Measurements from ENCODE around the gene GGT5.
"Not testable (repeated sequence)": the region's sequence is repeated elsewhere in the genome, so short reads cannot be mapped to it uniquely, and the experiment has no call there.

GGT5 gene

DNA sequence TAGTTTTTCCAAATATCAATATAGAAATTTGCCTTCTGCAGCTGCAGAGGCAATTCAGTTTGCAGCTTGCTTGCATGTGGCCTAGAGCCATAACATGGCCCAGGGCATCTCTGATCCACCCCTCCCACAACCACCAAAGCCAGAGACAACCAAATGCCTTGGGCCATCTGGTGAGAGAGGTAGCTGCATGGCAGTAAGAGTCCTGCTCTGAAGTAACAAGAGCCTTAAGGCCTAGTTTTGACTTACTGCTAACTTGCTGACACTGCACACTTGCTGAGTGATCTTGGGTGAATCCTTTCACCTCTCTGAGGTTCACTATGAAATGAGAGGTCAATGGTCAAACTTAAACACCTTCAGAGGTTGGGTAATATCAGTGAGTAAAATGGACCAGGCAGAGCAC, 20.9 kb upstream of the GGT5 start:
- Histone ChIP-seq H3K27ac (ENCODE audit: low read length) (no peak overlapping the region), H3F3A (ENCODE audit: insufficient read depth, low read length) (no peaks in the 10 kb centered on the region; the same call in 1 of the 2 replicates), H3K27me3 (replicated peaks; ENCODE audit: insufficient read depth, low read length) (no peaks in the 10 kb centered on the region), H3K4me2 (ENCODE audit: low read depth, low read length) (no peak overlapping the region), H3K4me3 (ENCODE audit: low read length) (no peak overlapping the region), H3K4me1 (ENCODE audit: low read length) (0 out of 2 replicates have a peak, but pooled peaks cover 5% of the 10 kb centered on the region), H3K9me3 (replicated peaks; ENCODE audit: insufficient read depth, low read length) (no peaks in the 10 kb centered on the region), H4K20me1 (ENCODE audit: insufficient read depth, low read length) (no peaks in the 10 kb centered on the region), H3K9ac (ENCODE audit: low read length) (no peak overlapping the region), H3K79me2 (ENCODE audit: low read length) (no peaks in the 10 kb centered on the region), H3K9me2 (replicated peaks; ENCODE audit: insufficient read depth, low read length) (no peaks in the 10 kb centered on the region), H3K36me3 (replicated peaks; ENCODE audit: insufficient read depth, low read length) (no peaks in the 10 kb centered on the region), H2AFZ (ENCODE audit: low read length) (no peak overlapping the region)
- TF ChIP-seq, protein P1, sequence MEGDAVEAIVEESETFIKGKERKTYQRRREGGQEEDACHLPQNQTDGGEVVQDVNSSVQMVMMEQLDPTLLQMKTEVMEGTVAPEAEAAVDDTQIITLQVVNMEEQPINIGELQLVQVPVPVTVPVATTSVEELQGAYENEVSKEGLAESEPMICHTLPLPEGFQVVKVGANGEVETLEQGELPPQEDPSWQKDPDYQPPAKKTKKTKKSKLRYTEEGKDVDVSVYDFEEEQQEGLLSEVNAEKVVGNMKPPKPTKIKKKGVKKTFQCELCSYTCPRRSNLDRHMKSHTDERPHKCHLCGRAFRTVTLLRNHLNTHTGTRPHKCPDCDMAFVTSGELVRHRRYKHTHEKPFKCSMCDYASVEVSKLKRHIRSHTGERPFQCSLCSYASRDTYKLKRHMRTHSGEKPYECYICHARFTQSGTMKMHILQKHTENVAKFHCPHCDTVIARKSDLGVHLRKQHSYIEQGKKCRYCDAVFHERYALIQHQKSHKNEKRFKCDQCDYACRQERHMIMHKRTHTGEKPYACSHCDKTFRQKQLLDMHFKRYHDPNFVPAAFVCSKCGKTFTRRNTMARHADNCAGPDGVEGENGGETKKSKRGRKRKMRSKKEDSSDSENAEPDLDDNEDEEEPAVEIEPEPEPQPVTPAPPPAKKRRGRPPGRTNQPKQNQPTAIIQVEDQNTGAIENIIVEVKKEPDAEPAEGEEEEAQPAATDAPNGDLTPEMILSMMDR (IDR thresholded peaks at IDR 0.05; ENCODE audit: low read length), result no peak
- TF ChIP-seq EZH2 (optimal IDR thresholded peaks at IDR 0.05; ENCODE audit: low read depth, low read length) (no peak), EZH2phosphoT487 (IDR thresholded peaks at IDR 0.05; ENCODE audit: low read length) (no peak)
- peak; percentile 78 for DNase-seq

GRCh38 chr22:24264329-24264896, 19.5 kb upstream of the GGT5 start:
- not testable (repeated sequence) for H3K4me1 ChIP-seq (ENCODE audit: low read length); H3K4me3 ChIP-seq (ENCODE audit: low read length); H3K27me3 ChIP-seq (replicated peaks; ENCODE audit: insufficient read depth, low read length); H2AFZ ChIP-seq (ENCODE audit: low read length); H3K79me2 ChIP-seq (ENCODE audit: low read length); H3K27ac ChIP-seq (ENCODE audit: low read length); H3K36me3 ChIP-seq (replicated peaks; ENCODE audit: insufficient read depth, low read length); H3F3A ChIP-seq (ENCODE audit: insufficient read depth, low read length); H3K9me2 ChIP-seq (replicated peaks; ENCODE audit: insufficient read depth, low read length); DNase-seq; H3K9ac ChIP-seq (ENCODE audit: low read length); H4K20me1 ChIP-seq (ENCODE audit: insufficient read depth, low read length); H3K4me2 ChIP-seq (ENCODE audit: low read depth, low read length); H3K9me3 ChIP-seq (replicated peaks; ENCODE audit: insufficient read depth, low read length)

DNA sequence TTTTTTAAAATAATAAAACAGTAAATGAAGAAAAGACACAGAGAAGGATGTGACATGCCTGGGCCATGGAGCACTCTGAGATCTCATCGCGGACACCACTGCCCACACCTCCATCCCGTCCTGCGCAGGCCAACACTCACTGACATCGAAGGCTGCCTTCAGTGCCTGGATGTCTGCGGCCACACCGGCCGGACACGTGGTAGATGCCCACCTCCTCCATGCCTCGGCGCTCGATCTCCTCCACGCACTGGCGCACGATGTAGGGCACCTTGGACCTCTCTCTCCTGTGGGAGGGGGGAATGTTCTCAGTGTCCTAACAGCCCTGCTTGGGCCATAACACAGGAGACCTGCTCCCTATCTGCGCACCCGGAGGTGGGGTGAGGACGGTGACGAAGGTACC, 18.6 kb upstream of the GGT5 start:
- H3K9ac ChIP-seq (ENCODE audit: low read length); H3K27me3 ChIP-seq (replicated peaks; ENCODE audit: insufficient read depth, low read length); DNase-seq; H4K20me1 ChIP-seq (ENCODE audit: insufficient read depth, low read length); H3K79me2 ChIP-seq (ENCODE audit: low read length); H2AFZ ChIP-seq (ENCODE audit: low read length); H3K4me2 ChIP-seq (ENCODE audit: low read depth, low read length); H3K27ac ChIP-seq (ENCODE audit: low read length); H3K9me3 ChIP-seq (replicated peaks; ENCODE audit: insufficient read depth, low read length); H3K36me3 ChIP-seq (replicated peaks; ENCODE audit: insufficient read depth, low read length); H3K4me1 ChIP-seq (ENCODE audit: low read length); H3F3A ChIP-seq (ENCODE audit: insufficient read depth, low read length); H3K9me2 ChIP-seq (replicated peaks; ENCODE audit: insufficient read depth, low read length); H3K4me3 ChIP-seq (ENCODE audit: low read length): not testable (repeated sequence)

DNA sequence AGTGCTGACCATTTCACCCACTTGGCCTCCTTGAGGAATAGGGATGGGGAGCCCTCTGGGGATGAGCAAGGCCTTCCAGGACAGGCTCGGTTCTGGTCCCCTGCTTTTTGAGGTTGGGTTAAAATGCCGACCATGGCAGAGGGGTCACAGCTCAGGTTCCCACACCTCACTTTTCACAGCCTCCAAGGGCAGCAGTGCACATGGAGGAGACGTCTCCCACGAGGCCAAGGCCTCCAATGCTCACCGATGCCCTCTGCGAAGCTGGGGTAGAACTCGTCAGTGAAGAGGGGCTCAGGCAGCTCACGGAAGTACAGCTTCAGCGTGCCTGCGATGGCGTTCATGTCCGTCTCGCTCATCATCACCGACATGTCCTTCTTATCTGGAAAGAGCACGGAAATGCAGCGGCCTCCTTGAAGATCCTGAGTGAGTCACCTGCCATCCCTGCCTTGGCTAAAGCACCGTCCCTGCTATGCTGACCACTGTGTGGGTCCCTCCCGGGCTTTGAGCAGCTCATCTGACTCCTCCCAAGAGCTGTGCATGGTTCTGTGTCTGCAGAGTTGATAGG, 17.4 kb upstream of the GGT5 start:
- not testable (repeated sequence) for H3K36me3 ChIP-seq (replicated peaks; ENCODE audit: insufficient read depth, low read length); H3K4me1 ChIP-seq (ENCODE audit: low read length); H3F3A ChIP-seq (ENCODE audit: insufficient read depth, low read length); H3K9me3 ChIP-seq (replicated peaks; ENCODE audit: insufficient read depth, low read length); DNase-seq; H3K4me3 ChIP-seq (ENCODE audit: low read length); H3K79me2 ChIP-seq (ENCODE audit: low read length); H4K20me1 ChIP-seq (ENCODE audit: insufficient read depth, low read length); H3K4me2 ChIP-seq (ENCODE audit: low read depth, low read length); H3K9ac ChIP-seq (ENCODE audit: low read length); H2AFZ ChIP-seq (ENCODE audit: low read length); H3K27ac ChIP-seq (ENCODE audit: low read length); H3K9me2 ChIP-seq (replicated peaks; ENCODE audit: insufficient read depth, low read length); H3K27me3 ChIP-seq (replicated peaks; ENCODE audit: insufficient read depth, low read length)

DNA sequence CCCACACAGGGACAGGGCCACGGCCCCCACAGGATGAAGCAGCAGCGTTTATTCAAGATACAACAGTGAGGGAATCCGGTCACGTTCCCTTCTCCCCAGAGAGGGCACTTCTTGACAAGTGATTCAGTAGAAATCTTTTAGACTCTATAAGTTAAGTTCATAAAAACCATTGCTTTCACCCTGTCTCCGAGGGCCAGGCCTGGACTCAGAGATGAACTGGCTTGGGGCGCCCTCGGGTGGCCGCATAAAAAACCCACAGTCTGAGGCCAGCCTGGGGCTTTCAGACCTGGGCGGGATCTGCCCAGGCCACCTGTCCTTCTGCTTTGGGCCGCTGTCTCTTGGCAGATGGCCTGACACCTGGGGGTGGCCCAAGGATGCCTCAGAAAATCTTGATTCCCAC, 14.6 kb upstream of the GGT5 start:
- not testable (repeated sequence) for H3K9me3 ChIP-seq (replicated peaks; ENCODE audit: insufficient read depth, low read length); H3K36me3 ChIP-seq (replicated peaks; ENCODE audit: insufficient read depth, low read length); H3K79me2 ChIP-seq (ENCODE audit: low read length); H3K27ac ChIP-seq (ENCODE audit: low read length); H3K27me3 ChIP-seq (replicated peaks; ENCODE audit: insufficient read depth, low read length); H3K9me2 ChIP-seq (replicated peaks; ENCODE audit: insufficient read depth, low read length); H3F3A ChIP-seq (ENCODE audit: insufficient read depth, low read length); H3K9ac ChIP-seq (ENCODE audit: low read length); H4K20me1 ChIP-seq (ENCODE audit: insufficient read depth, low read length); H3K4me3 ChIP-seq (ENCODE audit: low read length); H3K4me1 ChIP-seq (ENCODE audit: low read length); H3K4me2 ChIP-seq (ENCODE audit: low read depth, low read length); H2AFZ ChIP-seq (ENCODE audit: low read length)
- peak; percentile 85 for DNase-seq
- TF ChIP-seq, protein P1 (IDR thresholded peaks at IDR 0.05; ENCODE audit: low read length), result peak; percentile 40

- H3K4me3 ChIP-seq (ENCODE audit: low read length); H3K4me1 ChIP-seq (ENCODE audit: low read length): not testable (repeated sequence)
Measured at GRCh38 chr22:24256736-24257135, 11.9 kb upstream of the GGT5 start.

More at GRCh38 chr22:24256736-24257135, 11.9 kb upstream of the GGT5 start:
- H4K20me1 ChIP-seq (ENCODE audit: insufficient read depth, low read length); H3K36me3 ChIP-seq (replicated peaks; ENCODE audit: insufficient read depth, low read length); H3K9me3 ChIP-seq (replicated peaks; ENCODE audit: insufficient read depth, low read length); H3F3A ChIP-seq (ENCODE audit: insufficient read depth, low read length); H2AFZ ChIP-seq (ENCODE audit: low read length); H3K27me3 ChIP-seq (replicated peaks; ENCODE audit: insufficient read depth, low read length); H3K79me2 ChIP-seq (ENCODE audit: low read length); H3K4me2 ChIP-seq (ENCODE audit: low read depth, low read length); H3K9ac ChIP-seq (ENCODE audit: low read length); DNase-seq; H3K9me2 ChIP-seq (replicated peaks; ENCODE audit: insufficient read depth, low read length); H3K27ac ChIP-seq (ENCODE audit: low read length): not testable (repeated sequence)

Measured in MM.1S (cell line).